ENCODE measurements around the gene DMGDH.

DMGDH gene

GRCh38 chr5:78968781-78969180 is 100.7 kb downstream of the DMGDH start:
- peak; percentile 7 for DNase-seq

DNA sequence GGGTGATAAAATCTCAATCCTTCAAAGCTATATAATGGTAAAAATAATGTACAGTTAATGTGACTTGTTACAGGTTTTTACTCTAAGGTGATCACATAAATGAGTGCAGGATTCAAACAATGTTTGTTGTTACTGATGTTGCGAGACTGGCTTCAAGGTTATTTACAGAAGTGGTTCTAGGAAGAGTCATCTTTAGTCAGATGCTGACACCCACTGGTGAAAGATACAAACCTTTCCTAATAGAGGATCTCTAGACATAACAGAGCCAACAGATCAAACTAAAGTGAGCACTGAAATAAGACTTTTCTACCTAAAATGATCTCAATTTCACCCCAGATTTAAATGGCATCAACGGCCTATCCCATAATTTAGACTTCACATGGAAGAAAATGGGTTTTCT is 104.6 kb downstream of the DMGDH start:
- DNase-seq = peak; percentile 54

- DNase-seq = no peak
These were observed 107.7 kb downstream of the DMGDH start for GRCh38 chr5:78961743-78962142.

GRCh38 chr5:78959767-78960166 is 109.7 kb downstream of the DMGDH start:
- DNase-seq = no peak

GRCh38 chr5:78958672-78959445 is 110.6 kb downstream of the DMGDH start:
- DNase-seq = no peak

- no peak for DNase-seq
These were observed 112.6 kb downstream of the DMGDH start for GRCh38 chr5:78956901-78957300.

GRCh38 chr5:78953092-78953800 is 116.2 kb downstream of the DMGDH start:
- DNase-seq = no peak
